Ramos (cell line): ENCODE measurements around the gene SMARCC1.

Source experiments
- in situ Hi-C: fragments of 300-500 bp; cut with MboI; formaldehyde crosslinking; loops from one replicate; pipeline ENCODE4 v1.14.3; 2022; ENCODE audit warnings: low sequenced_read_pairs; ENCODE audit not compliant: unreplicated experiment

SMARCC1 gene

DNA sequence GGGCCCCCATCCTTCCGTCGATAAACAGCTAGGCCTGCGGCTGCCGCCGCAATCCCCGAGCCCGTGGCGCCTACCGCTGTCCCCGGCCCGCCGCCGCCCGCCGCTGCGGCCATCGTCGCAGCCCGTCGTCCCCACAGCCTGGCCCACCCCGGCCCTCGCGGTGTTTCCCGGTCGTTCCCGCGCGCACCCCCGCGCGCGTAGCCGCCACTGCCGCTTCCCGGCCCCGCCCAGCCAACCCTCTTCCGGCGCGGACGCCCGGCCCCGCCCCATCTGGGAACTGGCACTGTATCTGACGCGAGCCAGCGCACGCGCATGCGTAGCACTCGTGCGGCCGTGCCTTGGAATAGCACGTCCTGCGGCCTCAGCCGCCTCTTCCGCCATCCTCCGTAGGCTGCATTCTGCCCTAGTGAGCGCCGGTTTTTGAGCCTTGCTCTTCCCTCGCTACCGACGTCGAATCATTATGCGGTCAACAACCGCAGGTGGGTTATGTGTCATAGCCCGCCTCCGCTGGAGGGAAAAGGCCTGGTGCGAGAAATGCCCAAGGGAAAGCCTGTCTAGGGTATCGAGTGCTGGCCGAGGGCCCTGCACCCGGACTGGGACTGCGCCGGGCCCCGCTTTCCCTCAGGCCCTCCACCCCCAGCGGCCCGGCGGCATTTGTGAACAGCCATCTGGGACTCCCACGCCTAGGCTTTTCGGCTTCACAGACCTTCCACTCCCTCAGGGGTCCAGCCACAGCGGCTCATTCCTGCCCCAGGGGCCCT, at the start of gene SMARCC1:
Gene SMARCC1, minus strand, starts transcription at position 209 of the 761 bp plus-strand sequence. Its CDS starts 96 bp downstream, at position 113.
- in situ Hi-C loops, result no loop called here

DNA sequence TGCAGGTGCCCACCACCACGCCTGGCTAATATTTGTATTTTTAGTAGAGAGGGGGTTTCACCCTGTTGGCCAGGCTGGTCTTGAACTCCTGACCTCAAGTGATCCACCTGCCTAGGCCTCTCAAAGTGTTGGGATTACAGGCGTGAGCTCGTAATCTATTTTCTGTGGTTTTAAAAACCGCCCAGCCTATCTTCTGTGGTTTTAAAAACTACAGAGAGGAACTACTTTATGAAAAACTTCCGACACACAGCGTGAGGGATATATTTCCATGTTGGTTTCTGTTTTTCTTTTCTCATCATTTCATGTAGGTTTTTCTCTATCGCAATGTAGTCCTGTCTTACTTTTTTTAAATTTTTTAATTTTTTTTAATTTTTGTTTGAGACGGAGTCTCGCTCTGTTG, 47.8 kb upstream of the SMARCC1 start:
- in situ Hi-C loops, result loop anchor here (25.0 kb wide), 1 partner anchor 333 kb away; no protein-coding TSS in a partner anchor

DNA sequence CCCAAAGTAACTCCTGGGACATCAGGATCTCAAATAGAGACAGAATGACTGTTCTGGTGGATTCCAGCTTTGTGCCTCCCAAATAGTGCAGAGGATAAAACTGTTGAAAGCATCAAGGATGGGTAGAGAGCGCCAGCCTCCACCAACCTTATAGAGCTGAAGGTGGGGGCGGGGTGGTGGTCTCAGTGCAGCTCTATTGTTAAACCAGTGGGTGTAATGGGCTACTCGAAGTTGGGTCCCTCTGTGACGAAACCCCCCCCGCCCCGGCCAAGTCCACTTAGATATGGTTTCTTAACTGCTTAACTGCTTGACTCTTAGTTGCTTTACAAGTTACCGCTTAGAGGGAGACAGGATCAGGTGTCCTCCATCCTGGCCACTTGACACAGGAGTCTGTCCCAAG, 43.9 kb upstream of the SMARCC1 start:
- in situ Hi-C loops, result loop anchor here (25.0 kb wide), 1 partner anchor 337 kb away; no protein-coding TSS in a partner anchor

DNA sequence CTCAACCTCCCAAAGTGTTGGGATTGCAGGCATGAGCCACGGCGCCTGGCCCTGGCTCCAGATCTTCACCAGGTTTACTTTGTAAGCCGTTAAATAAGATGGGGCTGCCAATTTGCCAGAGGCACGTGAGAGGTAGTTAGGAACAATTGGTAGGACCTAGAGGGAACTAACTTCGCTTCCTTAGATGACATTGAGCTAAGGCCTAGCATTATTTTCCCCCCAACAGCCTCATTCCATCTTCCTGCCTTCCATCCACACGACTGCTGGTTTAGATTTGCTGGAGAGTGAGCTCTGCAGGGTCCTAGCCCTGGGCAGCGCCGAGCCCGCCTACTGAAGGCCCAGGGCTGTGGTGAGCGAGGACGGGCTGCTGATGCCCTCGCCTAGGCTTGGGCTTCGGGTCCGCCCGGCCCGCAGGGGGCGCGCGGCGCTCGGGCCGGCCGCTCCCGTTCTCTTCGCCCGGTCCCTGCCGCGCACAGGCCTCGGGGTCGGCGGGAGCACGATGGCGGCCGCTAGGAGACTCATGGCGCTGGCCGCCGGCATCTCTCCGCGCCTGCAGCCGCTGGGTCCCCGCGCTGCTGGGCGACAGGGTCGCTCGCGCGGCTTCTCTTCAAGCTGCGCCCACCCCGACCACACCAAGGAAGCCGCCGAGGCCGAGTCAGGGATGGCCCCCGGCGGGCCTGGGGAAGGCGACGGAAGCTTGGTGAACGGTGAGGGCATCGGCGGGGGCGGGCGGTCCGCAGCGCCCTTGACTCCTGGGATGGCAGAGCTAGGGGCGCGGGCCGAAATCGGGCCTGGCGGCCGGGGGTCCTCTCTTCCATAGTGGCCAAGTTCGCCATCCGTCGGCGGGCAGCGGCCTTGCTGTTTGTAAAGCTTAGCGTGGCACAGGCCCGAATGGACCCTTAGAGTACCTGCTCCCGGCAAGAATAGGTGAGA, 43.1 kb upstream of the SMARCC1 start:
- in situ Hi-C loops, result loop anchor here (25.0 kb wide), 1 partner anchor 337 kb away; no protein-coding TSS in a partner anchor

DNA sequence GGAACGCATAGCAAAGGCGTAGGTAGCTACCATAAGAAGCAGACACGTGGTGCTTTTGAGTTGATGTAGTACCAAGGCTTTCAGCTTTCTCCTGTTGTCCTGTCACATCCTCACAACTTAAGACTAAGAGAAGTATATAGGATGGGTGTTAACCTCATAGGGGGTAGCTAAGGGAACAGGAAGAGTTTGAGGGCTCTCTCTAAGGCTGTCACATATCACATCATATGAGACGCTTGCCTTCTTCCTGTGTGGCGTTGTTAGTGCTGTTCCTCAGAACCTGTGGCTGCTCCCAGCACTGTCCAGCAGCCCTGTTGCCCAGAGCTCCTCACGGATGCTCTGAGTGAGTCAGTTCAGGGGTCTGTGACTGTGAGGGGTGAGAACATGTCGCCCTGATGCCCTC, 35.9 kb upstream of the SMARCC1 start:
- in situ Hi-C loops, result no loop called here

DNA sequence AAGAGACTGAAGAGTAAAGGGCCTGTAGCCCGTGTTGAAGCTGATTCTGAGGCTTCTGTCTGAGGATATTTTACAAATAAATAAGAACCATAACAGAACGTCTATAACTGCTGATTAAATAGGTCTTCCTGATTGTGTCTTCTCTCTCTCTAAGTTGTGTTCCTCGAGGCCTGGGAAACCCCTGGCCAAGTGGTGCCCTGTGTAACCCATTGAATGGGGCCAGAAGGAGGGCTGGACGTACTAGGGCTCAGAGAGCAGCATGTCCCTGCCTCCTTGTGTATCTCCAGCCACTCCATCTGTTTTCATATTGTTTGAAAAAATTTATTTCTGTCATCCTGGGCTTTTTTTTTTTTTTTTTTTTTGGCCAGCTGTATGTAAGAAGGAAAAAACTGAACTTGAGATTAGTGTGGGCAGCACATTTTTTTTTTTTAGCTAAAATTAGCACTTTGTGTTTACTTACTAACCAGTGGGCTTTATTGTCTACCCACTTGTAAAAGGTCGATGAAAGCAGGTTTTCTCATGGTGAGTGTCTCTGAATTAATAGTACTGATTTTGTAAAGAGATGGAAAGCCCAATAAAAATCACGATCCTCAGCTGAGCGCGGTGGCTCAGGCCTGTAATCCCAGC, 32.0 kb upstream of the SMARCC1 start:
- in situ Hi-C loops, result no loop called here

DNA sequence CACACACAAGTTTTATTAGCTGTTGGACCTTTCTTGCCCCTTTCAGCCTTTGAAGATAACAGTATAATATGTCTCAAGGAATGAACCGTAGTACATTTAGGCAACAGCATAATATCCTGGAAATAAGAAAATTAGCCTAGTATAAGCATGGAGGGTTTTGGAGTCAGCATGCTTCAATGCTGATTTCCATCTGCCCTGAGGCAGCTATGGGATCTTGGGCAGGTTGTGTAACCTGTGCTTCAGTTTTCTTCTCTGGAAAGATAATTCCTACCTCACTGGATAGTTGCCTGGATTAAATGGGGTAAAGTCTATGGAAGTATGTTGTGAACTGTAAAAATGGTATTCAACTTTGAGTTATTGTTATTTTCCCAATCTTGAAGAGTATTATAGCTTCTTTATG, 22.9 kb upstream of the SMARCC1 start:
- in situ Hi-C loops, result no loop called here

DNA sequence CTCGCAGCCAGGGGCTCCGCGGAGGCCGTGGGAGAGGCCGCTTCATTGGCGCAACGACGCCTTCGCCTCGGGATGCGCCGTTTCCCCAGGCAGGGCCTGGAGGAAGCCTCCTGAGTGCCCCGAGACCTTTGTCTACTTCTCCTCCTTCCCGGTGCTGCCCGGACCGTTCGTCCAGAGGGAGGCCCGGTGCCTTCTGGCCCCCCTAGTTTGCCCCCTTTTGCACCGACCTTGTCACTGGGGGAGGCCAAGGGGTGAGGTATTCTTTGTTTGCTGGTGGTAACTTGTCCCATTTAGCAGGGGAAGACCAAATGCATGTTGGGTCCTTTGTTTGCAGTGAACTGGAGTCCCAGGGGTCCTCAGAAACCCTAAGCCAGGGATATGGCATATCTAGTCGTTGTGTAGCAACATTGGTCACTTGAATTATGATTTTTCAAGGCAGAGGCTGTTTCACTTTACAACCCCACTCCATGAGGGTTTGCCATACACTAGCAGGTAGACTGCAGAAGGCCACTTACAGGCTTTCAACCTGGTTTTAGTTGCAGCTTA, 21.9 kb upstream of the SMARCC1 start:
- in situ Hi-C loops, result no loop called here

DNA sequence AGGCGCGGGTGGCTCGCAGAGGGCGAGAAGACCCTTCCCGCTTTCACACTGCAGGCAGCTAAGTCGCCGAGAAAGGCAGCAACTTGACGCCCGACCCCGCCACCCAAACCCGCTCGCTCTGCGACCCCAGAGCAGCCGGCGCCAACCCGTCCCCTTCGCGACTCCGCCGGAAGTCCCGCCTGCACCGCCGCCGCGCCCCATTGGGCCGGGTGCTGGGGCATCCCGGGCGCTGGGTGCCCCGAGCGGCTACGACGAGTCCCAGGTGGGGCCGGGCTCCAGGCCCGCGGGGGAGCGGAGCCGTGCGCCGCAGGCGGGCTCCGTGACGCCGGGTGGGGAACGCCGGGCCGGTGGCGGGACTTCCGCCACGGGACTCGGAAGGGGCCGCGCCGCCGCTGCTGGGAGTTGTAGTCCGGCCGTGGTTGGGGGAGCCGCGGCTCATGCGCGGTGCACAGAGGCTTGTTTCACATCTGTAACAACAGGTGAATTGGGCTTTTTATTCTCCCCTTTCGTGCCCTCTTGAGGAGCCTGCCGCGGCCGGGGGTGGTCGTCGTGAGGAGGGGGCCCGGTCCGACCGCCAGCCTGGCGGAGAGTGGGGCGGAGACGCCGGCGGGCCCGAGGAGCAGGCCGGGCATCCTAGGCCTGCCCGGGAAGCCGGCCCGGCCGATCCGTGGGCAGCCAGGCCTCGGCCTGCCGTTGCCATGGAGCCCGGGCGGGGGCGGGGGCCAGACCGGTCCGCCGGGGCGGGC, 21.2 kb upstream of the SMARCC1 start, which contains the start of gene DHX30:
Gene DHX30, plus strand, starts transcription at position 405 of the 746 bp plus-strand sequence. CDS start 7,546 bp downstream, outside the sequence.
- in situ Hi-C loops, result no loop called here

DNA sequence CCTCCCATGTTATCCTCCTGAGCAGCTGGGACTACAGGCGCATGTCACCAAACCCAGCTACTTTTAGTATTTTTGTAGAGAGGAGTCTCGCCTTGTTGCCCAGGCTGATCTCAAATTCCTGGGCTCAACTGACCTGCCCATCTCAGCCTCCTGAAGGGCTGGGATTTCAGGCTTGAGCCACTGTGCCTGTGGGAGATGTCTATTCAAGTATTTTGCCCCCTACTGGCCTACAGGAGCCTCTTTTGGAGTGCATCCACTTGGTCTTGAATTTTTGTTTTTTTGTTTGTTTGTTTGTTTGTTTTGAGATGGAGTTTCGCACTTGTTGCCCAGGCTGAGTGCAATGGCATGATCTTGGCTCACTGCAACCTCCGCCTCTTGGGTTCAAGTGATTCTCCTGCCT, 18.0 kb upstream of the SMARCC1 start:
- in situ Hi-C loops, result loop anchor here (10.0 kb wide), 1 partner anchor 375 kb away; no protein-coding TSS in a partner anchor

DNA sequence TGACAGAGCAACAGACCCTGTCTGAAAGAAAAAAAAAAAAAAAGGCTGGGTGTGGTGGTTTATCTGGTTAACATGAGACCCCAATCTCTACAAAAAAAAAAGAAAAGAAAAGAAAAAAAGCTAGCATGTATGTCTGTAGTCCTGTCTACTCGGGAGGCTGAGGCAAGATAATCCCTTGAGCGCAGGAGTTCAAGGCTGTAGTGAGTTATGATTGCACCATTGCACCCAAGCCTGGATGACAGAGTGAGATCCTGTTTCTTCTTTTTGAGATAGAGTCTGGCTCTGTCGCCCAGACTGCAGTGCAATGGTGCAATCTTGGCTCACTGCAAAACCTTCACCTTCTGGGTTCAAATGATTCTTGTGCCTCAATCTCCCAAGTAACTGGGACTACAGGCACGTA, 12.9 kb upstream of the SMARCC1 start:
- in situ Hi-C loops, result loop anchor here (5.0 to 10.0 kb wide), 2 partner anchors 272 to 370 kb away; no protein-coding TSS in a partner anchor

DNA sequence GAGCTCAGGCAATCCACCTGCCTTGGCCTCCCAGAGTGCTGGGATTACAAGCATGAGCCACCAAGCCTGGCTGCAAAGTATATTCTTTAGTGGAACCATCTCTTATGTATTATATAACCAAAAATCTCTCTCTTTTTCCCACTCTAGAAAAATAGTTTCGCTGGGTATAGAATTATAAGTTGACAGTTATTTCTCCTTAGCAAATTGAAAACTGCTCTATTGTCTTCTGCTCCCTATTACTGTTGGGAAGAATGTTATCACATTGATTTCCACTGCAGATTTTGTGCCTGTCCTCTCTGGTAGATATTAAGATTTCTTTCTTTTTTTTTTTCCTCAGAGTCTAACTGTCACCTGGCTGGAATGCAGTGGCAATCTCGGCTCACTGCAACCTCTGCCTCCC, 11.0 kb upstream of the SMARCC1 start:
- in situ Hi-C loops, result loop anchor here (5.0 to 10.0 kb wide), 2 partner anchors 270 to 368 kb away; no protein-coding TSS in a partner anchor

DNA sequence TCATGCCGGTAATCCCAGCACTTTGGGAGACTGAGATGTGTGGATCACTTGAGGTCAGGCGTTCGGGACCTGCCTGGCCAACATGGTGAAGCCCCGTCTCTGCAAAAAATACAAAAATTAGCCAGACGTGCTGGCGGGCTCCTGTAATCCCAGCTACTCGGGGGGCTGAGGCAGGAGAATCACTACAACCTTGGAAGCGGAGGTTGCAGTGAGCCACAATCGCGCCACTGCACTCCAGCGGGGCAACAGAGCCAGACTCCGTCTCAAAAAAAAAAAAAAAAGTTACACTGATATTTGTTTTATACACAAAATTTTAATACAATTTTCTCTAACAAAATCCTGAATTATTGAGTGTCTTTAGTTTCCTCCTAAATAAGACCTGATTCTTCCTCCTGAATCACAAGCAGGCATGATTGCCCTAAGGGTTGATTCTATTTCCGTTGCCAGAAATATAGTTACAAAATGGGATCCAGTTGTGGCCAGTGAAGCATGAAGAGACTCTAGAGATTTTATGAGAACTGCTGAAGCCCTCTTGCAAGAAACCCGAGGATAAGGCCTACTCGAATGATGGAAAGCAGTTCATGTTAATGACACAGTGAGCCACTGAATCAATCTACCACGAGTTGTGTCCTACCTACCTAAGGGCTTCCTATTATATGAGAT, 9.6 kb upstream of the SMARCC1 start:
- in situ Hi-C loops, result loop anchor here (5.0 to 10.0 kb wide), 2 partner anchors 269 to 367 kb away; no protein-coding TSS in a partner anchor

DNA sequence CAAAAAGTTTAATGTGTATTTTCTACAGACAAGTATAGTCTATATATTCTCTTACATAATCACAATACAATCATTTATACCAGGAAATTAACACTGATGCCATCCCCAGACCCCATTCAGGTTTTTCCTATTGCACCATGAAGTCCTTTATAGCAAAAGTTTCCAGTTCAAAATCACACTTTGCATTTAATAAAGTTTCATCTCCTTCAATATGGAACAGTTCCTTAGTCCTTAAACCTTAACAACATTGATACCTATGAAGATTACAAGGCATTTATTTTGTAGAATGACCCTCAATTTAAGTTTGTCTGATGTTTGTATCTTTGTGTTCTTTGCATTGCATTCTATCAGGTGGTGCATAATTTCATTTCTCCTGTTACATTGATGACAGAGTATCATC, 2.0 kb upstream of the SMARCC1 start:
- in situ Hi-C loops, result no loop called here

DNA sequence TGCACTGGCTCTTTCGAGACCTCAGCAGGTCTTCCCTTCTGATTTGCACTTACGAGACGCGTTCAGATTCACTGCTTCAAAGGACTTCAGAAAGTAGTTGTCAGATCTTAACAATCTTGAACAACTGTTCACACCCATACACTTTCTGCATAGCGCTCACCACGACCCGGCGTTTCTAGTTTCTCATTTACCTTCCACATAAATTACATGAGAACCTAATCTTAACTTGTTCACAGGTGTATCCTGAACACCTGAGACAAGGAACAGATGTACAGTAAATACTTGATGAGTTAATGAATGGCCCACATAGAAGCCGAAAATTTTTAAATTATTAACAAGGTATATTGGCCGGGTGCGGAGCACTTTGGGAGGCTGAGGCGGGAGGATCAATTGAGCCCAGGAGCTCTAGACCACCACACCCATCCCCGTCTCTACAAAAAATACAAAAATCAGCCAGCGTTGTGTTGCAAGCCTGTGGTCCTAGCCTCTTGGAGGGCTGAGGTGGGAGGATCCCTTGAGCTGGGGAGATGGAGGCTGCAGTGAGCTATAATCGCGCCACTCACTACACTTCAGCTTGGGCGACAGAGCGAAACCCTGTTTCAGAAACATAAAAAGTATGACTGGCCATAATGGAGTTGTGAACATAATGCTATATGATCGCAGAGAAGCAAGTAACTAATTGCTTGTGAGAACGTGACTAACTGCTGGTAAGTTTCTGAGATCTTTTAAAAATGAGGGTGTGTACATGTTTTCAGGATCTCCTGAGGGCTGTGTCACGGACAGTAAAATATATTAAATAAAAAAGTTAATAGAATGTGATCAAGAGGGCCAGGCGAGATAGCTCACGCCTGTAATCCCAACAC, 984 bp upstream of the SMARCC1 start:
- in situ Hi-C loops, result no loop called here

DNA sequence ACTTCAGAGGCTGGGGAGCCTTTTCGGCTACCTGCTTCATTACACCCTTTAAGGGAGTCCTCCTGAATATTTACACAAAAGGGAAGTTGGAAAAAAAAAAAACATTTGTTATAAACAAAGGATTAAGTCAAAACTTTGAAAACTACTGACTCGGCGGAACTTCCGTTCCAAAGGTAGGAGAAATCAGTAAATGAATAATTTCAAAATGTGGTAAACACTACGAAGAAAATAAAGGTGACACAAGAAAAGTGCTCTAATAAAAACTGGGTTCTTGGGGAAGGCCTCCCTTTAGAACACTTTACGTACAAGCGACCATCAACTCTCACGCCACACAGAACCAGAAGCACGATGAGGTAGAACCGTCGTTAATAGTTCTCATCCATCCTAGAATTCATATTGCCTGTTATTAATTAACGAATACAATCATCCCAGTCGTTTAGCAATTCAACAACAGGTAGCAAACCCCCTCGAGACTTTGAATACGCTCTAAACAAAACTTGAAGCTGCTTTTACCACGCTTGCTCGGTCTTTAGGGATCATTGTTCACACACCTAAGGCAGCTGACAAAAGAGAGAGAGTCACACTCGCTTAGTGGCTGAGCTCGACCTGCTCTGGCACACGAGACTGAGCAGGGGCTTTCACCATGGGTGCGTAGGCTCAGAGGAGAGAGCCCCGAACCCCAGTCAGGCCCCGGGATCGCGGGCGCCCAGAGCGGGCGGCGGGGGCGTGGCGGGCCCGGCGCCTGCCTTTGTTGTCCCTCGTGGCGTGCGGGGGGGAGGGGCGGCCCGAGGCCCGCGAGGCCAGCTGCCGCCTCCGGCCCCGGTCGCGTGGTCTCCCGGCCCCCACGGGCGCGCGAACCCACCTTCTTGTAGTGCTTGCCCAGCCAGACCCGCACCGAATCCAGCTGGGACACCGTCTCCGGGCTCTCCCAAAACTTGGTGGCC, 680 bp downstream of the SMARCC1 start:
- in situ Hi-C loops, result no loop called here

DNA sequence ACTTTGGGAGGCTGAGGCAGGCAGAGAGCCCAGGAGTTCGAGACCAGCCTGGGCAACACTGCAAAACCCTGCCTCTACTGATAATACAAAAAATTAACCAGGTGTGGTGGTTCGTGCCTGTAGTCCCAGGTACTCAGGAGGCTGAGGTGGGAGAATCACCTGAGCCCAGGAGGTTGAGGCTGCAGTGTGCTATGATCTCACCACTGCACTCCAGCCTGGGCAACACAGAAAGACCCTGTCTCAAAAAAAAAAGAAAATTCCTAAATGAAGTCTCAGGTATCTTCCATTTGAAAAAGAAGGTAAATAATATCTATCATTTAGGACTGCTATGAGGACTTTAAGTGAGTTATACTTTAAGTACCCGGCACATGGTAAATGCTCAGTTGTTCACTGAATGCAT, 2.9 kb downstream of the SMARCC1 start:
- in situ Hi-C loops, result no loop called here
